Astrocyte (in vitro differentiated cells and primary cell): Measurements from ENCODE around the gene OSGIN1. TPM values are rescaled to one million over a fixed set of nuclear protein-coding genes. Genes with fewer than 3 reads are reported as not detected.

Experiments
- DNase-seq: peaks from one replicate; pipeline ENCODE4 v3.0.0-alpha.2; 2010; ENCODE audit warnings: low read depth
- FAIRE-seq: peaks from 2 replicates; lab custom pipeline; 2011; peaks lifted over from hg19 to GRCh38; lab: Jason Lieb, UNC
- H2AFZ ChIP-seq: 2 replicates; pipeline ENCODE4 v1.6.0; 2012; ENCODE audit warnings: low read depth, low read length, inconsistent platforms
- H3K27ac ChIP-seq: 2 replicates; pipeline ENCODE4 v1.5.1; 2011; ENCODE audit warnings: low read depth, low read length, inconsistent platforms
- H3K27me3 ChIP-seq: 2 replicates; pipeline ENCODE4 v1.6.0; 2011; ENCODE audit warnings: low read length, inconsistent platforms; ENCODE audit not compliant: insufficient read depth
- H3K36me3 ChIP-seq: 2 replicates; pipeline ENCODE4 v1.5.1; 2011; ENCODE audit warnings: low read length, inconsistent platforms; ENCODE audit not compliant: insufficient read depth
- H3K4me1 ChIP-seq: 2 replicates; pipeline ENCODE4 v1.5.1; 2011; ENCODE audit warnings: low read length, inconsistent platforms; ENCODE audit not compliant: insufficient read depth
- H3K4me2 ChIP-seq: 2 replicates; pipeline ENCODE4 v1.6.0; 2012; ENCODE audit warnings: low read length, inconsistent platforms
- H3K4me3 ChIP-seq: 2 replicates; pipeline ENCODE4 v1.5.1; 2011; ENCODE audit warnings: low read depth, mild to moderate bottlenecking, low read length, inconsistent platforms; ENCODE audit not compliant: insufficient read depth
- H3K79me2 ChIP-seq: 2 replicates; pipeline ENCODE4 v1.6.0; 2012; ENCODE audit warnings: mild to moderate bottlenecking, low read length, inconsistent platforms; ENCODE audit not compliant: insufficient read depth
- H3K9ac ChIP-seq: 2 replicates; pipeline ENCODE4 v1.6.0; 2012; ENCODE audit warnings: mild to moderate bottlenecking, low read length, inconsistent platforms
- H3K9me3 ChIP-seq: 2 replicates; pipeline ENCODE4 v1.5.1; 2012; ENCODE audit warnings: low read depth, mild to moderate bottlenecking, low read length, inconsistent platforms; ENCODE audit not compliant: insufficient read depth
- H4K20me1 ChIP-seq: 2 replicates; pipeline ENCODE4 v1.6.0; 2012; ENCODE audit warnings: low read length, inconsistent platforms; ENCODE audit not compliant: insufficient read depth
- H3K27ac Mint-ChIP-seq: one replicate; pipeline ENCODE4 v1.8.0; 2021; ENCODE audit warnings: mild to moderate bottlenecking, mixed read lengths; ENCODE audit not compliant: unreplicated experiment
- H3K27me3 Mint-ChIP-seq: one replicate; pipeline ENCODE4 v1.8.0; 2021; ENCODE audit warnings: low read depth, mixed read lengths; ENCODE audit not compliant: unreplicated experiment
- H3K36me3 Mint-ChIP-seq: one replicate; pipeline ENCODE4 v1.8.0; 2021; ENCODE audit warnings: low read depth, mixed read lengths; ENCODE audit not compliant: unreplicated experiment
- H3K4me1 Mint-ChIP-seq: one replicate; pipeline ENCODE4 v1.8.0; 2021; ENCODE audit warnings: low read depth, mixed read lengths; ENCODE audit not compliant: unreplicated experiment
- H3K4me3 Mint-ChIP-seq: one replicate; pipeline ENCODE4 v1.8.0; 2021; ENCODE audit warnings: mild to moderate bottlenecking, moderate library complexity, mixed read lengths; ENCODE audit not compliant: unreplicated experiment
- H3K9me3 Mint-ChIP-seq: one replicate; pipeline ENCODE4 v1.8.0; 2021; ENCODE audit warnings: mild to moderate bottlenecking, mixed read lengths; ENCODE audit not compliant: unreplicated experiment
- CTCF ChIP-seq: IDR thresholded peaks from 2 replicates; pipeline ENCODE4 v1.5.1; 2011; ENCODE audit warnings: low read depth, mild to moderate bottlenecking, inconsistent platforms, low read length, moderate library complexity; ENCODE audit not compliant: insufficient read depth
- EZH2 ChIP-seq: IDR thresholded peaks from 2 replicates; pipeline ENCODE4 v1.6.1; 2012; ENCODE audit warnings: mild to moderate bottlenecking, low read length, inconsistent platforms; ENCODE audit not compliant: insufficient read depth
- total RNA-seq: library from RNA; stranded (reverse); gene quantifications from 2 replicates; pipeline ENCODE4 v1.2.1, GENCODE V29; 2021

OSGIN1 gene
- total RNA-seq, 1 donor from 2014 or later: 0.79 TPM

- H3K4me2 ChIP-seq: no peak overlapping the region
- no peak overlapping the region for H3K27ac Mint-ChIP-seq
- FAIRE-seq: no peak
These were observed 45.9 kb upstream of the OSGIN1 start for GRCh38 chr16:83907111-83907510.

GRCh38 chr16:83907631-83908250, 45.3 kb upstream of the OSGIN1 start:
- peaks cover 17% of the 10 kb centered on the region for H3K36me3 Mint-ChIP-seq
- Histone ChIP-seq H2AFZ (no peak overlapping the region), H3K27me3 (no peaks in the 10 kb centered on the region), H3K9me3 (no peaks in the 10 kb centered on the region), H3K79me2 (no peaks in the 10 kb centered on the region), H4K20me1 (peaks cover 10% of the 10 kb centered on the region), H3K4me1 (no peaks in the 10 kb centered on the region), H3K36me3 (no peaks in the 10 kb centered on the region), H3K9ac (no peak overlapping the region), H3K4me3 (no peak overlapping the region), H3K4me2 (no peak overlapping the region), H3K27ac (no peak overlapping the region)
- no peaks in the 10 kb centered on the region for H3K9me3 Mint-ChIP-seq
- no peak for DNase-seq
- no peak for FAIRE-seq
- H3K4me3 Mint-ChIP-seq: no peak overlapping the region
- no peaks in the 10 kb centered on the region for H3K27me3 Mint-ChIP-seq
- TF ChIP-seq EZH2: no peak
- H3K4me1 Mint-ChIP-seq: peaks cover 5% of the 10 kb centered on the region
- no peak overlapping the region for H3K27ac Mint-ChIP-seq

More at GRCh38 chr16:83907111-83907510, 45.9 kb upstream of the OSGIN1 start:
- Histone ChIP-seq H3K27me3 (no peaks in the 10 kb centered on the region), H3K9ac (no peak overlapping the region), H2AFZ (no peak overlapping the region), H3K79me2 (no peaks in the 10 kb centered on the region), H3K27ac (no peak overlapping the region), H4K20me1 (peaks cover 11% of the 10 kb centered on the region), H3K4me1 (no peaks in the 10 kb centered on the region), H3K9me3 (no peaks in the 10 kb centered on the region), H3K4me3 (no peak overlapping the region), H3K36me3 (no peaks in the 10 kb centered on the region)
- Mint-ChIP-seq H3K4me1 (peaks cover 5% of the 10 kb centered on the region), H3K27me3 (no peaks in the 10 kb centered on the region), H3K9me3 (no peaks in the 10 kb centered on the region), H3K4me3 (no peak overlapping the region), H3K36me3 (peaks cover 15% of the 10 kb centered on the region)
- no peak for DNase-seq
- no peak for TF ChIP-seq CTCF
- no peak for TF ChIP-seq EZH2

GRCh38 chr16:83908798-83909197, 44.2 kb upstream of the OSGIN1 start:
- Mint-ChIP-seq H3K36me3 (peaks cover 20% of the 10 kb centered on the region), H3K27ac (no peak overlapping the region), H3K4me3 (no peak overlapping the region), H3K27me3 (no peaks in the 10 kb centered on the region), H3K4me1 (peaks cover 5% of the 10 kb centered on the region), H3K9me3 (no peaks in the 10 kb centered on the region)
- H3K79me2 ChIP-seq: no peaks in the 10 kb centered on the region
- no peaks in the 10 kb centered on the region for H3K36me3 ChIP-seq
- H4K20me1 ChIP-seq: peaks cover 4% of the 10 kb centered on the region
- H3K4me1 ChIP-seq: no peaks in the 10 kb centered on the region
- no peak overlapping the region for H3K9ac ChIP-seq
- H3K27ac ChIP-seq: no peak overlapping the region
- no peak for FAIRE-seq
- H3K4me2 ChIP-seq: no peak overlapping the region
- DNase-seq: no peak
- H2AFZ ChIP-seq: no peak overlapping the region
- TF ChIP-seq EZH2 (no peak), CTCF (no peak)
- H3K27me3 ChIP-seq: no peaks in the 10 kb centered on the region
- H3K4me3 ChIP-seq: no peak overlapping the region
- no peaks in the 10 kb centered on the region for H3K9me3 ChIP-seq
